OCI-LY7 (cell line): ENCODE measurements around the gene DTWD2. TPM values are rescaled to one million over a fixed set of nuclear protein-coding genes. Genes with fewer than 3 reads are reported as not detected.

Experiments used
- BruUV-seq: library from RNA; stranded (reverse); fragments of 400-500 nt; replicated peaks from 2 replicates; lab custom pipeline; 2021; lab: Mats Ljungman, UMichigan
- CTCF ChIA-PET: fragments of 300-600 bp; sonication (Branson Sonifier 250); formaldehyde crosslinking; loops from one replicate; lab custom pipeline; 2022; ENCODE audit warnings: antibody characterized with exemption; ENCODE audit not compliant: unreplicated experiment; lab: Charles Lee
- POLR2A ChIA-PET: fragments of 300-600 bp; sonication (Branson Sonifier 250); formaldehyde crosslinking; loops from one replicate; lab custom pipeline; 2022; ENCODE audit warnings: antibody characterized with exemption; lab: Charles Lee
- DNase-seq: peaks from one replicate; pipeline ENCODE4 v3.0.0-alpha.2; 2015; ENCODE audit warnings: low spot score
- H2AFZ ChIP-seq: fragments of 200-600 bp; sonication (generic), shearing (Covaris generic); 2 replicates; pipeline ENCODE4 v1.6.1; 2014; ENCODE audit warnings: mild to moderate bottlenecking, antibody characterized with exemption, low read length, moderate library complexity
- H3K27ac ChIP-seq: fragments of 200-600 bp; sonication (generic); 2 replicates; pipeline ENCODE4 v1.5.1; 2014; ENCODE audit warnings: mixed run types, low read depth, mild to moderate bottlenecking, moderate library complexity, low read length, inconsistent platforms; ENCODE audit not compliant: poor library complexity, severe bottlenecking
- H3K36me3 ChIP-seq: fragments of 200-600 bp; sonication (generic); 2 replicates; pipeline ENCODE4 v1.6.1; 2014; ENCODE audit warnings: mild to moderate bottlenecking, antibody characterized with exemption, low read length, moderate library complexity, mixed read lengths; ENCODE audit not compliant: insufficient read depth
- H3K4me1 ChIP-seq: fragments of 200-600 bp; sonication (generic); 2 replicates; pipeline ENCODE4 v1.5.1; 2014; ENCODE audit warnings: mild to moderate bottlenecking, low read length; ENCODE audit not compliant: insufficient read depth, poor library complexity, severe bottlenecking
- H3K4me2 ChIP-seq: fragments of 200-600 bp; sonication (generic); 2 replicates; pipeline ENCODE4 v1.6.1; 2014; ENCODE audit warnings: mild to moderate bottlenecking, low read length
- H3K4me3 ChIP-seq: fragments of 200-600 bp; sonication (generic); 2 replicates; pipeline ENCODE4 v1.5.1; 2014; ENCODE audit warnings: mild to moderate bottlenecking, low read depth, low read length; ENCODE audit not compliant: poor library complexity, severe bottlenecking
- H3K79me2 ChIP-seq: fragments of 200-600 bp; sonication (generic); 2 replicates; pipeline ENCODE4 v1.6.1; 2016; ENCODE audit warnings: low read depth, mild to moderate bottlenecking, low read length, moderate library complexity, mixed read lengths; ENCODE audit not compliant: insufficient read depth
- H3K9me2 ChIP-seq: fragments of 200-600 bp; sonication (generic); 2 replicates; pipeline ENCODE4 v1.6.1; 2016; ENCODE audit warnings: mild to moderate bottlenecking, low read length, mixed read lengths; ENCODE audit not compliant: insufficient read depth
- H3K9me3 ChIP-seq: fragments of 200-600 bp; sonication (generic); 2 replicates; pipeline ENCODE4 v1.6.1; 2014; ENCODE audit warnings: mild to moderate bottlenecking, mixed run types, low read length, mixed read lengths
- H4K20me1 ChIP-seq: fragments of 200-600 bp; sonication (generic); 2 replicates; pipeline ENCODE4 v1.6.1; 2014; ENCODE audit warnings: mild to moderate bottlenecking, antibody characterized with exemption, low read length, moderate library complexity, mixed read lengths; ENCODE audit not compliant: insufficient read depth
- EZH2phosphoT487 ChIP-seq: fragments of 200-600 bp; sonication (generic); IDR thresholded peaks from 2 replicates; pipeline ENCODE4 v1.6.1; 2018; ENCODE audit warnings: low read depth, borderline replicate concordance, mild to moderate bottlenecking, mixed run types, antibody characterized with exemption, low read length, moderate library complexity, mixed read lengths
- intact Hi-C: fragments of 100-400 bp; cut with micrococcal nuclease; formaldehyde crosslinking; loops from one replicate; pipeline ENCODE4 v1.10.0; 2022; ENCODE audit not compliant: unreplicated experiment
- total RNA-seq, 2 experiments: library from RNA; depleted of rRNA in 1 of 2; stranded (reverse); fragments of >200 nt in 1 of 2; shearing (Covaris generic) in 1 of 2; gene quantifications; 2 replicates each; pipeline ENCODE4 v1.2.3, GENCODE V29; 2014 to 2022
- TF ChIP-seq, protein P1 (sequence below): fragments of 200-600 bp; sonication (generic); conservative IDR thresholded peaks from 2 replicates; pipeline ENCODE4 v1.5.1; 2014; ENCODE audit warnings: mild to moderate bottlenecking, antibody characterized with exemption, low read length, moderate library complexity, mixed read lengths

The DTWD2 gene
- total RNA-seq, 2 experiments from 2014 or later = 4.2 to 6.4 TPM

DNA sequence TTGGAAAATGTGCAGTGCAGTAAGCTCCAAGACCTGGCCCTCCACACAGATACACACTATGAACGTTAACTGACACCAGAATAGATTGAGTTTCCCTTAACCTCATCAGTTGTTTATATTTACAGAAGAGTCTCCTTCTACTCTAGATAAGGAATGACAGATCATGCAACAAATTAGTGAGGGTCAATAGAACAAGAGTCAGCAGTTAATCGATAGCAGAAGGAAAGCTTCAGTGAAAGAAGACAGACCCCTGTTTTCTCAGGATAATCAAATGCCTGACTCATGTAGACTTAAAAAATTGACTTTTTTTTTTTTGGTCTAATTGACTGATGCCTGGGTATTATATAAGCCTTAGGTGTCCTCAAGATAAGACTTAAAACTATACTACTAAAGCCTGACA is 179.9 kb downstream of the DTWD2 start:
- BruUV-seq = no TSS peak
- Histone ChIP-seq H3K4me3 (no peak overlapping the region), H3K9me3 (no peaks in the 10 kb centered on the region), H3K27ac (no peak overlapping the region), H3K36me3 (no peaks in the 10 kb centered on the region), H2AFZ (no peak overlapping the region), H3K4me2 (no peak overlapping the region), H3K79me2 (no peaks in the 10 kb centered on the region), H3K9me2 (no peaks in the 10 kb centered on the region), H3K4me1 (no peaks in the 10 kb centered on the region), H4K20me1 (no peaks in the 10 kb centered on the region)
- POLR2A ChIA-PET = interaction anchor here (0.7 kb wide), 2 partner anchors 11 to 1158 kb away, joined by 3 to 4 read pairs; no protein-coding TSS in a partner anchor
- no peak for TF ChIP-seq EZH2phosphoT487
- TF ChIP-seq, protein P1, sequence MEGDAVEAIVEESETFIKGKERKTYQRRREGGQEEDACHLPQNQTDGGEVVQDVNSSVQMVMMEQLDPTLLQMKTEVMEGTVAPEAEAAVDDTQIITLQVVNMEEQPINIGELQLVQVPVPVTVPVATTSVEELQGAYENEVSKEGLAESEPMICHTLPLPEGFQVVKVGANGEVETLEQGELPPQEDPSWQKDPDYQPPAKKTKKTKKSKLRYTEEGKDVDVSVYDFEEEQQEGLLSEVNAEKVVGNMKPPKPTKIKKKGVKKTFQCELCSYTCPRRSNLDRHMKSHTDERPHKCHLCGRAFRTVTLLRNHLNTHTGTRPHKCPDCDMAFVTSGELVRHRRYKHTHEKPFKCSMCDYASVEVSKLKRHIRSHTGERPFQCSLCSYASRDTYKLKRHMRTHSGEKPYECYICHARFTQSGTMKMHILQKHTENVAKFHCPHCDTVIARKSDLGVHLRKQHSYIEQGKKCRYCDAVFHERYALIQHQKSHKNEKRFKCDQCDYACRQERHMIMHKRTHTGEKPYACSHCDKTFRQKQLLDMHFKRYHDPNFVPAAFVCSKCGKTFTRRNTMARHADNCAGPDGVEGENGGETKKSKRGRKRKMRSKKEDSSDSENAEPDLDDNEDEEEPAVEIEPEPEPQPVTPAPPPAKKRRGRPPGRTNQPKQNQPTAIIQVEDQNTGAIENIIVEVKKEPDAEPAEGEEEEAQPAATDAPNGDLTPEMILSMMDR = no peak
- DNase-seq = no peak
- CTCF ChIA-PET = no interaction called here
- intact Hi-C loops = no loop called here

DNA sequence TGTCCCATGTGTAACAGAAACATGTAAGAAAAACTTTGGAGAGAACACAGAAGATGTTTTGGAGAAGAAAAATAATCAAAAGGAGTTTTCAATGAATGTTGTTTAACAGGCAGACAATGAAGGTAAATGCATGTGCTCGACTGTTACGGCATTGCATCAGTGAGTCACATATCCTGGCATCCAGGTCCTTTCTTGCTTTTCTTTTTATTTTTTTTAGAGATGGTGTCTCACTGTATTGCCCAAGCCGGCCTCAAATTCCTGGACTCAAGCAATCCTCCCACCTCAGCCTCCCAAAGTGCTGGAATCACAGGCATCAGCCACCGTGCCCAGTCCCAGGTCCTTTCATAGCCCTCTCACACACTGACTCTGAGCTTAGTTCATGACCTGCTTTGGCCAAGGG is 181.8 kb downstream of the DTWD2 start:
- POLR2A ChIA-PET = interaction anchor here (1.6 kb wide), 1 partner anchor 10 kb away, joined by 3 read pairs; no protein-coding TSS in a partner anchor
- TF ChIP-seq, protein P1 = no peak
- TF ChIP-seq EZH2phosphoT487 = no peak
- H3K4me2 ChIP-seq = no peak overlapping the region
- DNase-seq = no peak
- H4K20me1 ChIP-seq = no peaks in the 10 kb centered on the region
- intact Hi-C loops = no loop called here
- H3K9me3 ChIP-seq = no peaks in the 10 kb centered on the region
- no TSS peak for BruUV-seq
- no peak overlapping the region for H3K4me3 ChIP-seq
- H3K79me2 ChIP-seq = no peaks in the 10 kb centered on the region
- H3K9me2 ChIP-seq = no peaks in the 10 kb centered on the region
- no peaks in the 10 kb centered on the region for H3K4me1 ChIP-seq
- no peak overlapping the region for H2AFZ ChIP-seq
- CTCF ChIA-PET = no interaction called here
- H3K27ac ChIP-seq = no peak overlapping the region
- H3K36me3 ChIP-seq = no peaks in the 10 kb centered on the region

DNA sequence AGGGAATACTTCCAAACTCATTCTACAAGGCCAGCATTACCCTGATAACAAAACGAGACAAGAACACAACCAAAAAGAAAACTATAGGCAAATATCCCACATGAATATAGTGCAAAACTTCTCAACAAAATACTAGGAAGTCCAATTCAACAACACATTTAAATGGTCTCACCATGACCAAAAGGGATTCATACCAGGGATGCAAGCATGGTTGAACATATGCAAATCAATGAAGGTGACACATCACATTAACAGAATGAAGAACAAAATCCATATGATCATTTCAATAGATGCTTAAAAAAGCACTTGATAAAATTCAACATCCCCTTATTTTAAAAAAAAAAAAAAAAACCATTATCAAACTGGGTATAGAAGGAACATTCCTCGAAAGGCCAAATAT is 186.0 kb downstream of the DTWD2 start:
- Histone ChIP-seq H2AFZ (no peak overlapping the region), H3K36me3 (no peaks in the 10 kb centered on the region), H3K79me2 (no peaks in the 10 kb centered on the region; the same call in 1 of the 2 replicates), H3K4me1 (no peaks in the 10 kb centered on the region), H3K4me3 (no peak overlapping the region), H3K27ac (no peak overlapping the region), H3K9me3 (no peaks in the 10 kb centered on the region), H3K9me2 (no peaks in the 10 kb centered on the region), H4K20me1 (no peaks in the 10 kb centered on the region), H3K4me2 (no peak overlapping the region)
- intact Hi-C loops = no loop called here
- no peak for TF ChIP-seq EZH2phosphoT487
- TF ChIP-seq, protein P1 = no peak
- BruUV-seq = no TSS peak
- POLR2A ChIA-PET = interaction anchor here (0.7 kb wide), 1 partner anchor 190 kb away, joined by 4 read pairs; no protein-coding TSS in a partner anchor
- CTCF ChIA-PET = no interaction called here
- no peak for DNase-seq
